GM19328 (cell line): ENCODE measurements around the gene TMEM154.

Experiments
- ATAC-seq: cut with Tn5 transposase; IDR thresholded peaks from one replicate; pipeline ENCODE4 v1.9.1; 2021; ENCODE audit warnings: mild to moderate bottlenecking, moderate library complexity; ENCODE audit not compliant: unreplicated experiment

Gene TMEM154

GRCh38 chr4:152634110-152634760, 45.6 kb downstream of the TMEM154 start:
- ATAC-seq: no peak

- ATAC-seq: no peak
These were observed 46.7 kb downstream of the TMEM154 start for GRCh38 chr4:152633118-152633517.

GRCh38 chr4:152630324-152630723, 49.5 kb downstream of the TMEM154 start:
- ATAC-seq: no peak

- ATAC-seq: no peak
These were observed 49.9 kb downstream of the TMEM154 start for GRCh38 chr4:152629908-152630307.

GRCh38 chr4:152628128-152628527, 51.7 kb downstream of the TMEM154 start:
- ATAC-seq: no peak

- no peak for ATAC-seq
These were observed 53.0 kb downstream of the TMEM154 start for GRCh38 chr4:152626790-152627189.

- no peak for ATAC-seq
These were observed 58.9 kb downstream of the TMEM154 start for GRCh38 chr4:152620915-152621314.

- no peak for ATAC-seq
These were observed 59.6 kb downstream of the TMEM154 start for GRCh38 chr4:152620218-152620617.

GRCh38 chr4:152619556-152619955, 60.2 kb downstream of the TMEM154 start:
- no peak for ATAC-seq

- ATAC-seq: no peak
These were observed 60.8 kb downstream of the TMEM154 start for GRCh38 chr4:152618971-152619370.

- no peak for ATAC-seq
These were observed 63.0 kb downstream of the TMEM154 start for GRCh38 chr4:152616804-152617203.

- ATAC-seq: no peak
These were observed 65.7 kb downstream of the TMEM154 start for GRCh38 chr4:152613841-152614721.

GRCh38 chr4:152613351-152613750, 66.4 kb downstream of the TMEM154 start:
- no peak for ATAC-seq

- no peak for ATAC-seq
These were observed 69.7 kb downstream of the TMEM154 start for GRCh38 chr4:152610131-152610530.

- no peak for ATAC-seq
These were observed 70.3 kb downstream of the TMEM154 start for GRCh38 chr4:152609481-152609880.

- ATAC-seq: no peak
These were observed 72.6 kb downstream of the TMEM154 start for GRCh38 chr4:152607178-152607577.

GRCh38 chr4:152606753-152607152, 73.0 kb downstream of the TMEM154 start:
- no peak for ATAC-seq

GRCh38 chr4:152605641-152606335, 74.0 kb downstream of the TMEM154 start:
- ATAC-seq: no peak

GRCh38 chr4:152605031-152605430, 74.8 kb downstream of the TMEM154 start:
- no peak for ATAC-seq

- no peak for ATAC-seq
These were observed 78.6 kb downstream of the TMEM154 start for GRCh38 chr4:152601156-152601555.

GRCh38 chr4:152599636-152600035, 80.2 kb downstream of the TMEM154 start:
- no peak for ATAC-seq

GRCh38 chr4:152599095-152599494, 80.7 kb downstream of the TMEM154 start:
- no peak for ATAC-seq
